OCI-LY7 (cell line): ENCODE data around the gene MLST8.

Experiments used
- EZH2phosphoT487 ChIP-seq: fragments of 200-600 bp; sonication (generic); IDR thresholded peaks from 2 replicates; pipeline ENCODE4 v1.6.1; 2018; ENCODE audit warnings: low read depth, borderline replicate concordance, mild to moderate bottlenecking, mixed run types, antibody characterized with exemption, low read length, moderate library complexity, mixed read lengths
- TF ChIP-seq, protein P1 (sequence below): fragments of 200-600 bp; sonication (generic); conservative IDR thresholded peaks from 2 replicates; pipeline ENCODE4 v1.5.1; 2014; ENCODE audit warnings: mild to moderate bottlenecking, antibody characterized with exemption, low read length, moderate library complexity, mixed read lengths

DNA sequence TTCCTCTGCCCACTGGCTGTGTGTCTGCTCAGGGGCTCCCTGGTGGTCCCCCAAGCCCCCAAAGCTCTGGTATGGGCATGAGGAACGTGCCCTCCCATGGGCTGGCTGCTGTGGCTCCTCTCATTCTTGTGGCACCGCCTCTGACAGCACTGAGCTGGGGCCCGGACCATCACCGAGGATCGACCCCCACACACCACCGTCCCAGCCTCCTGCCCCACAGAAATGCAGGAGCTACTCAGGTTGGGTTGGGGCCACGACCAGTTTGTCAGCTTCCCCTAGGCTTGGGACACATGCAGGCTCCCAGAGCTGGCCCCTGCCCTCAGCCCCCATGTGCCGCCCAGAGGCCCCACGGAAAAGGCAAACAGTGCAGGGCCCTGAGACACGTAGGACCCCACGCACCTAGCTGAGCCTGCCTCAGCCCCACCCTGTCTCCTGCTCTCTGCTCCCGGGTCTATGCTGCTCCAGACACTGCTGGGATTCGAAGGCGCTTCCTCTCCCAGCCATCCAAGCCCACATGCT is 5.6 kb upstream of the MLST8 start:
- TF ChIP-seq, protein P1, sequence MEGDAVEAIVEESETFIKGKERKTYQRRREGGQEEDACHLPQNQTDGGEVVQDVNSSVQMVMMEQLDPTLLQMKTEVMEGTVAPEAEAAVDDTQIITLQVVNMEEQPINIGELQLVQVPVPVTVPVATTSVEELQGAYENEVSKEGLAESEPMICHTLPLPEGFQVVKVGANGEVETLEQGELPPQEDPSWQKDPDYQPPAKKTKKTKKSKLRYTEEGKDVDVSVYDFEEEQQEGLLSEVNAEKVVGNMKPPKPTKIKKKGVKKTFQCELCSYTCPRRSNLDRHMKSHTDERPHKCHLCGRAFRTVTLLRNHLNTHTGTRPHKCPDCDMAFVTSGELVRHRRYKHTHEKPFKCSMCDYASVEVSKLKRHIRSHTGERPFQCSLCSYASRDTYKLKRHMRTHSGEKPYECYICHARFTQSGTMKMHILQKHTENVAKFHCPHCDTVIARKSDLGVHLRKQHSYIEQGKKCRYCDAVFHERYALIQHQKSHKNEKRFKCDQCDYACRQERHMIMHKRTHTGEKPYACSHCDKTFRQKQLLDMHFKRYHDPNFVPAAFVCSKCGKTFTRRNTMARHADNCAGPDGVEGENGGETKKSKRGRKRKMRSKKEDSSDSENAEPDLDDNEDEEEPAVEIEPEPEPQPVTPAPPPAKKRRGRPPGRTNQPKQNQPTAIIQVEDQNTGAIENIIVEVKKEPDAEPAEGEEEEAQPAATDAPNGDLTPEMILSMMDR: no peak
- TF ChIP-seq EZH2phosphoT487: no peak
